ENCODE data around the gene MCCD1. TPM values are rescaled to one million over a fixed set of nuclear protein-coding genes. Genes with fewer than 3 reads are reported as not detected.
A peak's percentile ranks its signal among the peaks of the same experiment; 100 is the strongest.

The MCCD1 gene
- total RNA-seq, 1 experiment from 2014 or later: not detected

GRCh38 chr6:31556307-31556706 is 27.5 kb downstream of the MCCD1 start:
- ChIA-PET CTCF (no interaction called here), POLR2A (no interaction called here)
- Mint-ChIP-seq H3K9me3 (ENCODE audit: unreplicated experiment) (no peaks in the 10 kb centered on the region), H3K4me3 (ENCODE audit: unreplicated experiment) (no peak overlapping the region), H3K4me1 (ENCODE audit: low read depth, unreplicated experiment) (no peaks in the 10 kb centered on the region), H3K27me3 (ENCODE audit: insufficient read depth, unreplicated experiment) (no peaks in the 10 kb centered on the region), H3K36me3 (ENCODE audit: insufficient read depth, unreplicated experiment) (peaks cover 33% of the 10 kb centered on the region), H3K27ac (ENCODE audit: unreplicated experiment) (no peak overlapping the region)
- no peak for DNase-seq
- H3K9me3 ChIP-seq: no peaks in the 10 kb centered on the region
- no TSS peak for BruUV-seq (replicated peaks)
- peaks cover 4% of the 10 kb centered on the region; the same call in 1 of the 2 replicates for H3K4me1 ChIP-seq
- intact Hi-C loops (cut with micrococcal nuclease; ENCODE audit: unreplicated experiment): no loop called here
- TF ChIP-seq CTCF (IDR thresholded peaks at IDR 0.05; ENCODE audit: insufficient read depth in 1 of 2, low read depth in 1 of 2, low read length in 1 of 2, severe bottlenecking in 1 of 2, unreplicated experiment in 1 of 2): no peak
- no peaks in the 10 kb centered on the region for H3K27me3 ChIP-seq (replicated peaks; ENCODE audit: control insufficient read depth, insufficient read depth, low read length)
- H3K36me3 ChIP-seq (ENCODE audit: control insufficient read depth, insufficient read depth, low read length): no peaks in the 10 kb centered on the region; the same call in 1 of the 2 replicates
- no peak overlapping the region for H3K4me3 ChIP-seq (ENCODE audit: low read depth, low read length)

GRCh38 chr6:31557443-31558317 is 28.9 kb downstream of the MCCD1 start:
- DNase-seq: no peak
- BruUV-seq (replicated peaks): TSS peak; percentile 18
- Histone ChIP-seq H3K9me3 (no peaks in the 10 kb centered on the region), H3K4me3 (ENCODE audit: low read depth, low read length) (no peak overlapping the region), H3K36me3 (ENCODE audit: control insufficient read depth, insufficient read depth, low read length) (no peaks in the 10 kb centered on the region; the same call in 1 of the 2 replicates), H3K4me1 (peaks cover 4% of the 10 kb centered on the region; the same call in 1 of the 2 replicates), H3K27me3 (replicated peaks; ENCODE audit: control insufficient read depth, insufficient read depth, low read length) (no peaks in the 10 kb centered on the region)
- ChIA-PET POLR2A (no interaction called here), CTCF (no interaction called here)
- Mint-ChIP-seq H3K9me3 (ENCODE audit: unreplicated experiment) (no peaks in the 10 kb centered on the region), H3K36me3 (ENCODE audit: insufficient read depth, unreplicated experiment) (peaks cover 20% of the 10 kb centered on the region), H3K4me1 (ENCODE audit: low read depth, unreplicated experiment) (no peaks in the 10 kb centered on the region), H3K27ac (ENCODE audit: unreplicated experiment) (no peak overlapping the region), H3K4me3 (ENCODE audit: unreplicated experiment) (no peak overlapping the region), H3K27me3 (ENCODE audit: insufficient read depth, unreplicated experiment) (no peaks in the 10 kb centered on the region)
- intact Hi-C loops (cut with micrococcal nuclease; ENCODE audit: unreplicated experiment): no loop called here
- no peak for TF ChIP-seq CTCF (IDR thresholded peaks at IDR 0.05; ENCODE audit: insufficient read depth in 1 of 2, low read depth in 1 of 2, low read length in 1 of 2, severe bottlenecking in 1 of 2, unreplicated experiment in 1 of 2)

- BruUV-seq (replicated peaks): no TSS peak
- Histone ChIP-seq H3K4me3 (ENCODE audit: low read depth, low read length) (no peak overlapping the region), H3K36me3 (ENCODE audit: control insufficient read depth, insufficient read depth, low read length) (no peaks in the 10 kb centered on the region; the same call in 1 of the 2 replicates), H3K9me3 (no peaks in the 10 kb centered on the region), H3K27me3 (replicated peaks; ENCODE audit: control insufficient read depth, insufficient read depth, low read length) (no peaks in the 10 kb centered on the region), H3K4me1 (peaks cover 4% of the 10 kb centered on the region; the same call in 1 of the 2 replicates)
- ChIA-PET POLR2A (no interaction called here), CTCF (no interaction called here)
- no peak for TF ChIP-seq CTCF (IDR thresholded peaks at IDR 0.05; ENCODE audit: insufficient read depth in 1 of 2, low read depth in 1 of 2, low read length in 1 of 2, severe bottlenecking in 1 of 2, unreplicated experiment in 1 of 2)
- Mint-ChIP-seq H3K27ac (ENCODE audit: unreplicated experiment) (no peak overlapping the region), H3K27me3 (ENCODE audit: insufficient read depth, unreplicated experiment) (no peaks in the 10 kb centered on the region), H3K4me1 (ENCODE audit: low read depth, unreplicated experiment) (no peaks in the 10 kb centered on the region), H3K9me3 (ENCODE audit: unreplicated experiment) (no peaks in the 10 kb centered on the region), H3K4me3 (ENCODE audit: unreplicated experiment) (no peak overlapping the region), H3K36me3 (ENCODE audit: insufficient read depth, unreplicated experiment) (peaks cover 20% of the 10 kb centered on the region)
- DNase-seq: no peak
- intact Hi-C loops (cut with micrococcal nuclease; ENCODE audit: unreplicated experiment): no loop called here
These were observed 29.5 kb downstream of the MCCD1 start for GRCh38 chr6:31558318-31558625.
